NCI-H446 (cell line): ENCODE data around the gene PLAGL1.
"Not testable (repeated sequence)": the region's sequence is repeated elsewhere in the genome, so short reads cannot be mapped to it uniquely, and the experiment has no call there.

ENCODE experiments used
- DNase-seq, 2 experiments: peaks; one replicate each; lab custom pipeline; 2025; lab: John Stamatoyannopoulos, UW

Gene PLAGL1

GRCh38 chr6:144008120-144008811 is at the start of gene PLAGL1:
Gene PLAGL1 (minus strand): TSS chr6:144008259. CDS start chr6:143948136, 60,123 bp downstream.
- peak in 1 of 2 experiments; percentile 24 for DNase-seq

GRCh38 chr6:144055121-144055931 is 47.3 kb upstream of the PLAGL1 start:
- DNase-seq: no peak

GRCh38 chr6:144053601-144054000 is 45.5 kb upstream of the PLAGL1 start:
- DNase-seq: no peak

- no peak for DNase-seq
These were observed 44.4 kb upstream of the PLAGL1 start for GRCh38 chr6:144052488-144052887.

- DNase-seq: no peak
These were observed 41.3 kb upstream of the PLAGL1 start for GRCh38 chr6:144049386-144049785.

- no peak for DNase-seq
These were observed 39.6 kb upstream of the PLAGL1 start for GRCh38 chr6:144047688-144048087.

GRCh38 chr6:144046672-144047071 is 38.6 kb upstream of the PLAGL1 start:
- DNase-seq: not testable (repeated sequence)

- DNase-seq: not testable (repeated sequence)
These were observed 36.9 kb upstream of the PLAGL1 start for GRCh38 chr6:144044989-144045388.

GRCh38 chr6:144036835-144037195 is 28.8 kb upstream of the PLAGL1 start:
- DNase-seq: no peak

- DNase-seq: no peak
These were observed 28.2 kb upstream of the PLAGL1 start for GRCh38 chr6:144036064-144036834.

GRCh38 chr6:144035416-144035815 is 27.4 kb upstream of the PLAGL1 start:
- no peak for DNase-seq

GRCh38 chr6:144033816-144034735 is 26.0 kb upstream of the PLAGL1 start:
- no peak for DNase-seq

- DNase-seq: no peak
These were observed 21.4 kb upstream of the PLAGL1 start for GRCh38 chr6:144029452-144029851.

- DNase-seq: no peak
These were observed 20.0 kb upstream of the PLAGL1 start for GRCh38 chr6:144027932-144028587.

GRCh38 chr6:144023216-144023615 is 15.2 kb upstream of the PLAGL1 start:
- no peak for DNase-seq

GRCh38 chr6:144019929-144020328 is 11.9 kb upstream of the PLAGL1 start:
- no peak for DNase-seq

- DNase-seq: no peak
These were observed 9.4 kb upstream of the PLAGL1 start for GRCh38 chr6:144017166-144018094.

- peak; percentile 46 to 77 for DNase-seq
These were observed 5.4 kb upstream of the PLAGL1 start for GRCh38 chr6:144013486-144013909.

GRCh38 chr6:144012534-144012933 is 4.5 kb upstream of the PLAGL1 start:
- DNase-seq: no peak

- DNase-seq: not testable (repeated sequence)
These were observed 1.6 kb upstream of the PLAGL1 start for GRCh38 chr6:144009628-144010027.
